ENCODE measurements around the gene PPP1R3G.

DNA sequence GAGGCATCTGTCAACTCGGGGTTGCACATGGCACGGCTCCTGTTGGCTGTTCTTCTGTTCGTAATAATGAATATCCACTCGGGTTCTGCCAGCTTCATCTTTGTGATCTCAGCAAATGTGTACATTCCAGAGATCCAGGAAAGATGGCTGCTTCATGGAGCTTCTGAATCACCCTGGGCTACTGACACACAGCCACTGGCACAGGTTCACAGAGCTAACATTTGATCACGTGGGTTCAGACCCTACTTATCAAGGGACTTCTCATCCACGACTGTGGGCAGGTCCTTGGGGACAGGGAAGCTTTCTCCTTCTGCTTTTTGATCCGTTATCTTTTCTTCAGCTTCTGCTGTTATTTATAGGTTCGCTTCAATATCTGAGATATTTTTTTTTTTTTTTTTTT is 18.1 kb downstream of the PPP1R3G start:
- TF ChIP-seq, protein P1, sequence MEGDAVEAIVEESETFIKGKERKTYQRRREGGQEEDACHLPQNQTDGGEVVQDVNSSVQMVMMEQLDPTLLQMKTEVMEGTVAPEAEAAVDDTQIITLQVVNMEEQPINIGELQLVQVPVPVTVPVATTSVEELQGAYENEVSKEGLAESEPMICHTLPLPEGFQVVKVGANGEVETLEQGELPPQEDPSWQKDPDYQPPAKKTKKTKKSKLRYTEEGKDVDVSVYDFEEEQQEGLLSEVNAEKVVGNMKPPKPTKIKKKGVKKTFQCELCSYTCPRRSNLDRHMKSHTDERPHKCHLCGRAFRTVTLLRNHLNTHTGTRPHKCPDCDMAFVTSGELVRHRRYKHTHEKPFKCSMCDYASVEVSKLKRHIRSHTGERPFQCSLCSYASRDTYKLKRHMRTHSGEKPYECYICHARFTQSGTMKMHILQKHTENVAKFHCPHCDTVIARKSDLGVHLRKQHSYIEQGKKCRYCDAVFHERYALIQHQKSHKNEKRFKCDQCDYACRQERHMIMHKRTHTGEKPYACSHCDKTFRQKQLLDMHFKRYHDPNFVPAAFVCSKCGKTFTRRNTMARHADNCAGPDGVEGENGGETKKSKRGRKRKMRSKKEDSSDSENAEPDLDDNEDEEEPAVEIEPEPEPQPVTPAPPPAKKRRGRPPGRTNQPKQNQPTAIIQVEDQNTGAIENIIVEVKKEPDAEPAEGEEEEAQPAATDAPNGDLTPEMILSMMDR (IDR thresholded peaks at IDR 0.05): no peak
- TF ChIP-seq POLR2A (IDR thresholded peaks at IDR 0.05): no peak
